Brain microvascular endothelial cell (primary cell): ENCODE measurements around the gene RAC3.
"Not testable (repeated sequence)": the region's sequence is repeated elsewhere in the genome, so short reads cannot be mapped to it uniquely, and the experiment has no call there.

Experiments used
- DNase-seq: peaks from one replicate; pipeline ENCODE4 v3.0.0-alpha.2; 2020
- H3K27ac ChIP-seq: fragments of 250-450 bp; sonication (Bioruptor Pico); 2 replicates; pipeline ENCODE4 v1.5.1; 2020; ENCODE audit warnings: mild to moderate bottlenecking, moderate library complexity
- H3K27me3 ChIP-seq: fragments of 250-450 bp; sonication (Bioruptor Pico); replicated peaks from 2 replicates; pipeline ENCODE4 v1.5.1; 2020; ENCODE audit warnings: mild to moderate bottlenecking
- H3K36me3 ChIP-seq: fragments of 250-450 bp; sonication (Bioruptor Pico); replicated peaks from 2 replicates; pipeline ENCODE4 v1.5.1; 2020; ENCODE audit warnings: mild to moderate bottlenecking
- H3K4me3 ChIP-seq: 2 replicates; pipeline ENCODE4 v1.5.1; 2011; ENCODE audit warnings: low read depth, mild to moderate bottlenecking, control low read depth, low read length, moderate library complexity
- CTCF ChIP-seq: IDR thresholded peaks from 2 replicates; pipeline ENCODE4 v1.5.1; 2011; ENCODE audit warnings: low read depth, mild to moderate bottlenecking, moderate library complexity, low read length, control low read depth, inconsistent platforms; ENCODE audit errors: missing control alignments
- in situ Hi-C: cut with HindIII; loops from 2 replicates; pipeline ENCODE4 v1.10.0; 2017; ENCODE audit warnings: low sequenced_read_pairs, low pct_ligation_motif_present

Gene RAC3

GRCh38 chr17:82035956-82036633 lies 4.6 kb downstream of the RAC3 start:
- TF ChIP-seq CTCF, result no peak
- DNase-seq, result no peak
- Histone ChIP-seq H3K4me3 (peak overlapping the region; percentile 67), H3K36me3 (no peaks in the 10 kb centered on the region), H3K27me3 (no peaks in the 10 kb centered on the region), H3K27ac (no peak overlapping the region)
- in situ Hi-C loops, result loop anchor here (10.0 kb wide), 1 partner anchor 61 kb away; the partner anchor contains the start of gene ASPSCR1

- H3K27me3 ChIP-seq, result no peaks in the 10 kb centered on the region
- H3K27ac ChIP-seq, result no peak overlapping the region
- in situ Hi-C loops, result loop anchor here (10.0 kb wide), 1 partner anchor 62 kb away; the partner anchor contains the start of gene ASPSCR1
- DNase-seq, result no peak
- no peaks in the 10 kb centered on the region for H3K36me3 ChIP-seq
- peak overlapping the region; percentile 67 for H3K4me3 ChIP-seq
- TF ChIP-seq CTCF, result no peak
These were observed 5.2 kb downstream of the RAC3 start for GRCh38 chr17:82036634-82037091.

GRCh38 chr17:82037092-82037888 lies 5.8 kb downstream of the RAC3 start, which contains the start of gene DCXR:
TSS of gene DCXR (minus strand) at chr17:82037697. CDS start at chr17:82037682, 15 bp downstream.
- Histone ChIP-seq H3K27me3 (no peaks in the 10 kb centered on the region), H3K4me3 (peak within 1 kb of the TSS; percentile 67), H3K27ac (peak within 1 kb of the TSS; percentile 59), H3K36me3 (no peaks in the 10 kb centered on the region)
- peak; percentile 62 for TF ChIP-seq CTCF
- DNase-seq, result peak; percentile 94
- in situ Hi-C loops, result loop anchor here (10.0 kb wide), 1 partner anchor 62 kb away; the partner anchor contains the start of gene ASPSCR1

GRCh38 chr17:82037889-82038195 lies 6.4 kb downstream of the RAC3 start:
- in situ Hi-C loops, result loop anchor here (10.0 kb wide), 1 partner anchor 63 kb away; the partner anchor contains the start of gene ASPSCR1
- peak overlapping the region; percentile 41 for H3K4me3 ChIP-seq
- H3K27ac ChIP-seq, result no peak overlapping the region
- DNase-seq, result no peak
- no peaks in the 10 kb centered on the region for H3K36me3 ChIP-seq
- H3K27me3 ChIP-seq, result no peaks in the 10 kb centered on the region
- no peak for TF ChIP-seq CTCF

GRCh38 chr17:82038796-82039409 lies 7.4 kb downstream of the RAC3 start:
- H3K27ac ChIP-seq, DNase-seq, H3K36me3 ChIP-seq, H3K4me3 ChIP-seq, H3K27me3 ChIP-seq: not testable (repeated sequence)
- in situ Hi-C loops, result loop anchor here (10.0 kb wide), 1 partner anchor 64 kb away; the partner anchor contains the start of gene ASPSCR1
